BJ (cell line): ENCODE data around the gene PRRC2C. TPM values are rescaled to one million over a fixed set of nuclear protein-coding genes. Genes with fewer than 3 reads are reported as not detected.

Experiments used
- CTCF ChIA-PET: fragments of 350-600 bp; formaldehyde crosslinking; extraction: SDS; loops from one replicate; lab custom pipeline; 2021; ENCODE audit warnings: antibody characterized with exemption, inconsistent platforms; lab: Yijun Ruan, JAX
- POLR2A ChIA-PET: fragments of 300-600 bp; sonication (Branson Sonifier 250); formaldehyde crosslinking; extraction: SDS; loops from one replicate; lab custom pipeline; 2021; ENCODE audit warnings: antibody characterized with exemption; lab: Charles Lee
- DNase-seq: peaks from one replicate; pipeline ENCODE4 v3.0.0-alpha.2; 2011; ENCODE audit warnings: low read depth
- H3K27me3 ChIP-seq: 2 replicates; pipeline ENCODE4 v1.6.0; 2011; ENCODE audit warnings: low read length; ENCODE audit not compliant: control insufficient read depth, insufficient read depth
- H3K36me3 ChIP-seq: 2 replicates; pipeline ENCODE4 v1.5.1; 2011; ENCODE audit warnings: low read length; ENCODE audit not compliant: control insufficient read depth, insufficient read depth
- H3K4me3 ChIP-seq: 2 replicates; pipeline ENCODE4 v1.5.1; 2011; ENCODE audit warnings: low read depth, mild to moderate bottlenecking, control low read depth, low read length
- polyA plus RNA-seq: library from polyadenylated mRNA; depleted of rRNA; stranded (reverse); fragments of >200 nt; gene quantifications from 2 replicates; pipeline ENCODE4 v1.2.3, GENCODE V29; 2011
- TF ChIP-seq, protein P1 (sequence below): IDR thresholded peaks from 2 replicates; pipeline ENCODE4 v1.5.1; 2011; ENCODE audit warnings: low read depth, mild to moderate bottlenecking, control low read depth, inconsistent platforms, low read length, moderate library complexity; ENCODE audit not compliant: insufficient read depth

PRRC2C gene
- polyA plus RNA-seq, 1 experiment, result 27.2 TPM

- Histone ChIP-seq H3K4me3 (no peak overlapping the region), H3K36me3 (no peaks in the 10 kb centered on the region), H3K27me3 (no peaks in the 10 kb centered on the region)
- TF ChIP-seq, protein P1, sequence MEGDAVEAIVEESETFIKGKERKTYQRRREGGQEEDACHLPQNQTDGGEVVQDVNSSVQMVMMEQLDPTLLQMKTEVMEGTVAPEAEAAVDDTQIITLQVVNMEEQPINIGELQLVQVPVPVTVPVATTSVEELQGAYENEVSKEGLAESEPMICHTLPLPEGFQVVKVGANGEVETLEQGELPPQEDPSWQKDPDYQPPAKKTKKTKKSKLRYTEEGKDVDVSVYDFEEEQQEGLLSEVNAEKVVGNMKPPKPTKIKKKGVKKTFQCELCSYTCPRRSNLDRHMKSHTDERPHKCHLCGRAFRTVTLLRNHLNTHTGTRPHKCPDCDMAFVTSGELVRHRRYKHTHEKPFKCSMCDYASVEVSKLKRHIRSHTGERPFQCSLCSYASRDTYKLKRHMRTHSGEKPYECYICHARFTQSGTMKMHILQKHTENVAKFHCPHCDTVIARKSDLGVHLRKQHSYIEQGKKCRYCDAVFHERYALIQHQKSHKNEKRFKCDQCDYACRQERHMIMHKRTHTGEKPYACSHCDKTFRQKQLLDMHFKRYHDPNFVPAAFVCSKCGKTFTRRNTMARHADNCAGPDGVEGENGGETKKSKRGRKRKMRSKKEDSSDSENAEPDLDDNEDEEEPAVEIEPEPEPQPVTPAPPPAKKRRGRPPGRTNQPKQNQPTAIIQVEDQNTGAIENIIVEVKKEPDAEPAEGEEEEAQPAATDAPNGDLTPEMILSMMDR, result no peak
- no peak for DNase-seq
- ChIA-PET CTCF (no interaction called here), POLR2A (no interaction called here)
These were observed 131.3 kb downstream of the PRRC2C start for GRCh38 chr1:171616586-171616985.

- TF ChIP-seq, protein P1, result no peak
- no peaks in the 10 kb centered on the region for H3K36me3 ChIP-seq
- ChIA-PET POLR2A (no interaction called here), CTCF (interaction anchor here (1.7 kb wide), 1 partner anchor 23 kb away, joined by 5 read pairs; no protein-coding TSS in a partner anchor)
- H3K4me3 ChIP-seq, result no peak within 1 kb of the TSS
- peaks cover 3% of the 10 kb centered on the region; the same call in 1 of the 2 replicates for H3K27me3 ChIP-seq
- no peak for DNase-seq
These were observed 136.8 kb downstream of the PRRC2C start, which contains the start of gene MYOCOS for GRCh38 chr1:171622152-171622462. Gene MYOCOS, plus strand, starts transcription at chr1:171622243. Its CDS starts 1,641 bp downstream, at chr1:171623884.

GRCh38 chr1:171623651-171624331, 138.5 kb downstream of the PRRC2C start:
- TF ChIP-seq, protein P1, result no peak
- CTCF ChIA-PET, result interaction anchor here (1.3 to 1.4 kb wide), 2 partner anchors 22 to 32 kb away, joined by 3 read pairs; no protein-coding TSS in a partner anchor
- Histone ChIP-seq H3K4me3 (no peak overlapping the region), H3K36me3 (no peaks in the 10 kb centered on the region), H3K27me3 (peaks cover 3% of the 10 kb centered on the region; the same call in 1 of the 2 replicates)
- POLR2A ChIA-PET, result no interaction called here
- DNase-seq, result no peak

- ChIA-PET POLR2A (no interaction called here), CTCF (no interaction called here)
- Histone ChIP-seq H3K36me3 (no peaks in the 10 kb centered on the region), H3K4me3 (no peak overlapping the region), H3K27me3 (peaks cover 4% of the 10 kb centered on the region; the same call in 1 of the 2 replicates)
- DNase-seq, result no peak
- TF ChIP-seq, protein P1, result no peak
These were observed 139.9 kb downstream of the PRRC2C start for GRCh38 chr1:171625225-171625624.

DNA sequence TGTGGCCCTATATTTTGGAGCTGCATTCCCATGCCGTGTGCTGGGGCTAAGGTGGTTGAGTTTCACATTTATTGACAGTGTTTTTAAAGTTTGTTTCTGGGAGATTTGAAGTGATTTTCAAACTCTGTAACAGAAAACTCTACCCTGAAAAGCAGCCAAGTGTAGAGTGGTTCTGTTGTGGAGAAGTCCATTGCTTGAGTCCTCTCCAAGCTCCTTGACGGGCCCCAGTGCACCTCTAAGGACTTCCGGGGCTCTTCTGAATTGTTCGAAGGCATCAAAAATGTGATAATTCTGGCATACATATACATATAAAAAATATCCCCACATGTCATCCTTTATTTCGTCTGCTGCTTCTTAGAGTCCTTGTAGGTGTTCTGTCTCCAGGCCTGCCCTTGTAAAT, 141.7 kb downstream of the PRRC2C start:
- ChIA-PET CTCF (interaction anchor here (0.9 kb wide), 1 partner anchor 17 kb away, joined by 3 read pairs; no protein-coding TSS in a partner anchor), POLR2A (no interaction called here)
- no peak for DNase-seq
- peaks cover 4% of the 10 kb centered on the region; the same call in 1 of the 2 replicates for H3K27me3 ChIP-seq
- TF ChIP-seq, protein P1, result no peak
- no peak overlapping the region for H3K4me3 ChIP-seq
- no peaks in the 10 kb centered on the region for H3K36me3 ChIP-seq
